GM21529 (cell line): ENCODE data around the gene MED17.

Source experiments
- ATAC-seq: cut with Tn5 transposase; IDR thresholded peaks from one replicate; pipeline ENCODE4 v1.9.1; 2021; ENCODE audit not compliant: unreplicated experiment

MED17 gene

GRCh38 chr11:93846411-93846810 is 62.3 kb downstream of the MED17 start:
- ATAC-seq = no peak

- no peak for ATAC-seq
Measured at GRCh38 chr11:93849201-93849600, 65.1 kb downstream of the MED17 start.

DNA sequence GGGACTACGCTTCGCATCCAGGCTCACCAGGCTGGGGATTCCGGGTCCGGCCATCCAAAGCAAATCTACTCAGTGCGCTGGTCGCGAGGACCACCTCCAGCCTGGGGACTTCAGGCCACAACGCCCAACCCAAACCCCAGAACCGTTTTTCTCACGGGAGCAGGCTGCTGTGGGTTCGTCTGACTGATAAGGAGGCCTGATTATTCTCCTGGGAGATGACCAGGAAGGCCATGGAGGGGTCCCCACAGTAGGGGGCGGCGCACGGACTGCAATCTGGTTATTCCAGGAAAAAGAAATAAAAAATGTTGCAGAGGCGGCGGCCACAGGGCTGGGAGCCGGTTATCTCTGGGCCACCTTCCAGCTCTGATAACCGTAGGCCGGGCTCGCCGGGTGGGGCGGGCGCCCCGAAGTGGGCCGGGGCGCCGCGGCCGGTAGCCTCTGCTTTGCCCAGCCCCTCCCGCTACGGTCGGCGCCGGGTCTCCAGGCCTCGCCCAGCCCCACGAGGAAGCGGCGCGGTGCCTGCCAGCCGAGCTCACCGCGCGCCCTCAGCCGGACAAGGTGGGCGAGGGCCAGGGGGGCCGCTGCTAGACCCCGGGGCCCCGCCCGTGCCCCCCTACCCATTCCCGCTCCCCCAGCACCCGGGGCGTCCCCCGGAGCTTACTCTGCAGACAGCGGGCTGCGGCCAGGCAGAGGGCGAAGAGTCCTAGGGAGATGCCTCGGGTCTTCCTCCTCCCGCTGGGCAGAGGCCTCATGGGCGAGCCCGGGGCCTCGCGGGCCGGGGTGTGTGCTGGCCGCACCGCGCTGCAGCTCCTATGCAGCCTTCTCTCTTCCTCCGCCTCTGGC is 65.9 kb downstream of the MED17 start:
- no peak for ATAC-seq

DNA sequence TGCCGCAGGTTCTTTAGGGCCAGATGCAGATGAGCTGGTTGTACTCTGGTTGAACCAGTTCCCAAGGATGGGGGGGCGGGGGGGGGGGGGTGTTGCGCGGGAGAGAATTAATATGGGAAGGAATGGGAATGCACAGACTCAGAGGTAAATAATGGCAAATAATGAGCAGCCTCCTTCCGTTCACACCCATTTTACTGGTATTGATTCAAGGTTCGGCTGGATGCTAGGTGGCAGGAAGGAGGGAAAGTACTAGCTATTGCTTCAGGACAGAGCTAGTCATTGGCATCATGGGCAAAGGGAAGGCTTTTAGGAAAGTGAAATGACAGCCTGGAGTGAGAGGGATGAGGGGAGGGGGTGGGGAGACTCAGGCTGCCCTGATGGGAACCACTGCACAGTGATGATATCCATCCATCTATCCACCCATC is 66.5 kb downstream of the MED17 start, which contains the start of gene VSTM5:
TSS of gene VSTM5 (minus strand) at position 25 of the 425 bp plus-strand sequence. CDS start 116 bp downstream, outside the sequence.
- ATAC-seq = no peak

DNA sequence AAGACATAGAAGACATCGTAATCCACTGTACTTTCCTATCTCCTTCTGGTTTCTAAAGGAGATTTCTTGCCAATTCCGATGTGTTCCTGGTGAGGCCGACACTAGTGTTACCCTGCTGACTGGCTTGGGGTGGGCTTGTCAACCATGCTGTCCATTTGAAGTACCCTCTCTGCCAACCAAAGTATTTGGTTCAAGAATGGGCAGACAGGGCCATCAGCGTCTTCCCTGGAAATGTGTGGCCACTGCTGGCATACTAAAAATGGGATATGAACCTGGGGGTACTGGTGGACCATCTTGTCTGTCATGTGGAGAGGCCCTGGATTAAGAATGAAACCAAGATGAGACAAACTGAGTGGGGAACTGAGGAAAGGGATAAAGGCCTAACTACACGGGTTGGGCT is 68.2 kb downstream of the MED17 start:
- ATAC-seq = no peak

- ATAC-seq = no peak
Measured at GRCh38 chr11:93857413-93858120, 73.5 kb downstream of the MED17 start.

GRCh38 chr11:93858121-93858775 is 74.2 kb downstream of the MED17 start:
- no peak for ATAC-seq

- no peak for ATAC-seq
Measured at GRCh38 chr11:93861808-93862207, 77.7 kb downstream of the MED17 start.
